T follicular helper cell (primary cell): ENCODE results near the gene SHMT2.

Experiments used
- DNase-seq: peaks from one replicate; pipeline ENCODE4 v3.0.0-alpha.2; 2020; ENCODE audit warnings: low read depth
- total RNA-seq, 2 experiments: gene quantifications; one replicate each; lab custom pipeline; 2026; lab: John Stamatoyannopoulos, UW

The SHMT2 gene
- 75.9 to 628 reads per million in 2 experiments for total RNA-seq

DNA sequence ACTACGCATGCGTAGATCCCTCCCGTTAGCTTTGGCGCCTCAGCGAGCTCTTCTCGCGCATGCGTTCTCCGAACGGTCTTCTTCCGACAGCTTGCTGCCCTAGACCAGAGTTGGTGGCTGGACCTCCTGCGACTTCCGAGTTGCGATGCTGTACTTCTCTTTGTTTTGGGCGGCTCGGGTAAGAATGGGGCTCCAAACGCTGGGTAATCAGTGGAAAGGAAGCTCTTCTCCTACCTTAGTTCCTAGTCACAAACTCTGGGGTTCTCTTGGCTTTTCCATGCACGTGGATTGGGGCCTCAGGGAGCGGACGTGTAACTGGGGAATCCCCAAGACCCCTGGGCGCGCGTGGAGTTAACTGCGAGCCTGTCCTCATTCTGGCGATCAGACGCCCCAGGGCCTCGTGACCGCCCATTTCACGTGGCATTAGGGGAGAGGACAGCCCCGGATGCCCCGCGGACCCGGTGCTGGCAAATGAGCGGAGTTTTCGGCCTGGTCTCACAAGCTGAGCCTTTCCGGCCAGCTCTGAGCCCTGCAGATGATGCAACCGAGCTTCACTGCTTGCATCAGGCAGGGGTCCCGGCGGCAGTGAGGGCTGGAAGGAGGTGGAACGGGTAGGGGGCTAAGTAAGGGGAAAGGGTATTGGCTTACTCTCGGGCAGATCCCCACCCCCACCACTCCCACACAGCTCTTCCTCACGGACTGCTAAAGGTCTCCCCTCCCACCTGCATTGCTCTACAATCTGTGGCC, at the start of gene SHMT2:
TSS of gene SHMT2 (plus strand) at position 78 of the 747 bp plus-strand sequence. CDS start at position 146, 68 bp downstream.
- DNase-seq: peak; percentile 86

DNA sequence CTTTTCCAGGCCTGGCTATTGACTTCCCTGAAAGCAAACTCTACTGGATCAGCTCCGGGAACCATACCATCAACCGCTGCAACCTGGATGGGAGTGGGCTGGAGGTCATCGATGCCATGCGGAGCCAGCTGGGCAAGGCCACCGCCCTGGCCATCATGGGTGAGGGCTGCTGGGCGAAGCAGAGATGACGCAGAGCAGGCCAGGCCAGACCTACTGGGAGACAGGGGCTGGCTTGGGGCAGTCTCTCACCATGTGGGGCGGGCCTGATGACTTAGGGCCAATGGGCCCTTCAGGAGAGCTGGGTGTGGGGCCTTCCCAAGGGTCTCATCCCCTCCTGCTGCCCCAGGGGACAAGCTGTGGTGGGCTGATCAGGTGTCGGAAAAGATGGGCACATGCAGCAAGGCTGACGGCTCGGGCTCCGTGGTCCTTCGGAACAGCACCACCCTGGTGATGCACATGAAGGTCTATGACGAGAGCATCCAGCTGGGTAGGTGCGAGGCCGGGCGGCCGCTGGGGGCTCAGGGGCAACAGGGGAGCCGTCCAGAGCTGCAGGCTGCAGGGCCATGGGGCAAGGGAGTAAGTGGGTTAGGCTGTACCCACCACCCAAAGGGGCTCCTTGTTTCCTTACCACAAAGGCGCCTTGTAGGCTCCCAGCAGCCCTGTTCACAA, 49.1 kb upstream of the SHMT2 start:
- DNase-seq: no peak

DNA sequence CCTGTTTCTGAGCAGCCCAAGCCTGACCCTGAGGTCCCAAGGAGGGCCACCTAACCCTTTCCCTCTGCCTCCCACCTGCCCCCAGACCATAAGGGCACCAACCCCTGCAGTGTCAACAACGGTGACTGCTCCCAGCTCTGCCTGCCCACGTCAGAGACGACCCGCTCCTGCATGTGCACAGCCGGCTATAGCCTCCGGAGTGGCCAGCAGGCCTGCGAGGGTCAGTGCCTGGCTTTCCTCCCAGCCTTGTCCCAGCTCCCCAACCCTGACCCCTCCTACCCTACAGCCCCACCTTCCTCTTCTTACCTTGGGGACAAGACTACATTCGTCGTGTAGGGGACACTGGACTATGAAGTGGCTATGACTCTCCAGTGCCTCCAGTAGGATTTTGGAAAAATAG, 48.4 kb upstream of the SHMT2 start:
- DNase-seq: no peak

DNA sequence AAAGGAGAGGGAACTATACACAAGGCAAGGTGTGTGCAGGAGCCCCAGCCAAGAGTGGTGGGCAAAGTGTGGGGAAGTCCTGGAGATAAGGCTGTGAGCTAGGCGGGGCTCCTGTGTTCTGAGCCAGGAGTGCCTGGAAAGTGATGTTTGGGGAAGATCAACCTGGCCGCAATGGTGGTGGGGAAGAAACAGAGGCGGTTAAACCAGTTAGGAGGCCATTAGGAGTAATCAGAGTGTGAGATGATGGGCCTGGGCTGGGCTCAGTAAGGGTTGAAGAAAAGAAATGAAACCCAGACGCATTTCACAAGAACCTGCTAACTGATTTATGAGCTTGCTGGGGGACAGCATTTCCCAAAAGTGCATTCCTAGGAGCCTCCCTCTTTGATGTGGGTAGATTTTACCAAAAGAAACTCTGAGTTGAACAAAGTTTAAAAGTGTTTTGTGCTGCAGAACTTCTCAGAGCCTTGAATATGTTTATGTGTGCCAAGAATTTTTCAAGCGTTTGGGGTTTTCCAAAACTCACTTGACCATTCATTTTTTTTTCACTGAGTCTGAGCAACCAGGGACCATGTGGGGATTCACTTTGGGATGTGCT, 47.9 kb upstream of the SHMT2 start:
- no peak for DNase-seq

DNA sequence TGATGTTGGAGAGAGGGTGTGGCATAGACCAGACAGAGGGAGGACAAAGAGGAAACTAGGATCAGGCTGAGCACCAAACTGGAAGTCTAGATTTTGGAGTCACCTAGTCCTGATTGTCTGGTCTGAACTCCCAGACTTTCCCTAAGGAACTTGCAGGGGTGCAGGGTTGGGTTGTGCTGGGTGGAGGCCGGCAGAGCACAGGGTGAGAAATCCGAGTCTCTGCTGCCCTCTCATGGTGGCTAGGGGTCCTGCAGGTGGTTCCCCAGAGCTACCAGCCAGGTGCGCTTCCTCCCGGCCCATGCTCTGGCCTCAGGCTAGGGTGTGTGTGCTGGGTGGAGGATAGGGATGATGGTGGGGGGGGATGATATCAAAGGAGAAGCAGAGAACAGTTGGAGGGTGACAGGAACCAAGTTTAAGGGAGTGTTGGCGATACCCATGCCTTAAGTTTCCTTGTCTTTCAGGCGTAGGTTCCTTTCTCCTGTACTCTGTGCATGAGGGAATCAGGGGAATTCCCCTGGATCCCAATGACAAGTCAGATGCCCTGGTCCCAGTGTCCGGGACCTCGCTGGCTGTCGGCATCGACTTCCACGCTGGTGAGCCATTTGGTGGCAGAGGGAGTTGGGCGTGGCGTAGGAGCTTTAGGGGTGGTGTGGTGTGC, 46.5 kb upstream of the SHMT2 start:
- peak; percentile 66 for DNase-seq

- DNase-seq: no peak
Observed at GRCh38 chr12:57183939-57184725, 45.4 kb upstream of the SHMT2 start.

- no peak for DNase-seq
Observed at GRCh38 chr12:57185403-57185802, 44.1 kb upstream of the SHMT2 start.

DNA sequence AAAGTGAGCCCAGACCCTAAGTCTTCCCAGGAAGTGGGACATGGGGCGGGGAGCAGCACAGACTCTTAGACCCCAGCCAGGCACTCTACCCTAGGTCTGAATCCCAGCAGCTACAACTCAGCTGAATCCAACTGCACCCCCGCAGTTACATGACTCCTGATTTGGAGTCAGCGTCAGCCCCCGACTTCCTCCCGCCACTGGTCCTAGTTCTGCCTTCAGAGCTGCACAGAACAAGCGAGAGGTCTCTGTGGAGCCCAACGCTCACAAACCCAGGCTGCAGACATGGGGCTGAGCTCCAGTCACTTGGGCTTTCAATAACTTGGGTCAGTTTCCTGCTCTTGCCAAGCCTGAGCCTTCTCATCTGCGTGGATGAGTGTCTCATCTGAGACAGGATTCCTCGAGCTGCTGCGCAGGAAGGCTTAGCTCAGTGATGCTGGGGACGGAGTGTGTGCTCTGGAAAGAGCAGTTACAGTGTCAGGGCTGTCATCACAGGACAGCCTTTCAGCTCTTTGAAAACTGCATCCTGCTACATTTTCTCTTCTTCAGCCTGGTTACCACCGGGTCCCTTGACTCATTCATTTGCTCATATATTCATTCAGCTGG, 43.5 kb upstream of the SHMT2 start:
- no peak for DNase-seq

DNA sequence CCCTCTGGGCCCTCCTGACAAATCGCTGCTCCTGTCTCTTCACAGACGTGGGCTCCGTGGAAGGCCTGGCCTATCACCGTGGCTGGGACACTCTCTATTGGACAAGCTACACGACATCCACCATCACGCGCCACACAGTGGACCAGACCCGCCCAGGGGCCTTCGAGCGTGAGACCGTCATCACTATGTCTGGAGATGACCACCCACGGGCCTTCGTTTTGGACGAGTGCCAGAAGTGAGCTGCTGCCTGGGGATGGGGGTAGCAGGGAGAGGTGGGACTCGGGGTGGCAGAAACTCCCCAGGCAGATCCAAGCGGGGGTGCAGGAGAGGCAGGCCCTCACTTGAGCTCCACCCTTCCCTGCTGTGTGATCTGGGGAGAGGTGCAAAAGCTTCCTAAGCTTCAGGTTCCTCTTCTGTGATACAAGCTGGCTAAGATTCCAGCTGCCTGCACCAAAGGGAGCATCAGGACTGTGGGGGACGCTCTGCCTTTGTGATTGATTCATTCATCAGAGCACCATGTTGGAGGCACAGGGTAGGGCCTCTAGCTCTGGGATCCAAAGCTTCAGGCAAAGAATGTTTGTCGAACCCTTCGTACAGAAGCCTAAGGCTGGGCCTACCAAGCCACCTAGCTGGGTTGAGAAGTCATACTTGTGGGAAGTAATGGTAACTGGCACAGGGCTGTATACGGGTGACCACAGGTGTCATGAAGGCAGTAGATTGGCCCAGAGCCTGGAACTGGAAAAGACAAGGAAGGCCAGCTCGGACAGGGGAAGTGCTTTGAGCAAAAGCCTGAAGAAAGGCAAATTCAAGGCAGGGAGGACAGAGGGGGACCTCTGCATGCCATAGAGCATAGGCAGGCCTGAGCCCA, 42.1 kb upstream of the SHMT2 start:
- DNase-seq: no peak

DNA sequence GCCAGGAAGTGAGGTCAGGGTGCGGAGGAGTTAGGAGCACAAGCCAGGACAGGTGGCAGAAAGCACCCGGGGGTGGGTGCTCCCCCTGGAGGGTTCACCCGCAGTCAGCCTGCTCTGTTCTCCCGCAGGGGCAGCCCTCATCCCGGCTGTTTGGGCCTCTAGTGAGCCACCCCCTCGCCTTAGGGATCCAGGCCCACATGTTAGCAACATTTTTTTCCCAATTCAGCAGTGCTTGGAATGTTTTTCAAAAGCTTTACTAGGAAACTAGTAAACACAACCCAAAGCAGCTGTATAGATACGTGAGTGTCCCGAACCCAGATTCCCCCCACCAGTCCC, 41.5 kb upstream of the SHMT2 start:
- no peak for DNase-seq

GRCh38 chr12:57190037-57190436, 39.5 kb upstream of the SHMT2 start:
- DNase-seq: no peak

DNA sequence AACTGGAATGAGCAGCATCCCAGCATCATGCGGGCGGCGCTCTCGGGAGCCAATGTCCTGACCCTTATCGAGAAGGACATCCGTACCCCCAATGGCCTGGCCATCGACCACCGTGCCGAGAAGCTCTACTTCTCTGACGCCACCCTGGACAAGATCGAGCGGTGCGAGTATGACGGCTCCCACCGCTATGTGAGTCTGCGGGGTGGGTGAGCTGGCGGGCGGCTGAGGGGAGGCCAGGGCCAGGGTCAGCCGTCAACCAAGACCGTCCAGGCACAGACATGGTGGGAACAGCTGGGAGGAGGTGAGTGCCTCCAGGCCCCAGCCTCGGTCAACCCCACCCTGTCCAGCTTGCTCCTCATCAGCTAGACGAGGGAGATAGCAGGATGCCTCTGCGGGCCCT, 38.7 kb upstream of the SHMT2 start:
- no peak for DNase-seq

GRCh38 chr12:57191410-57191809, 38.1 kb upstream of the SHMT2 start:
- DNase-seq: no peak

DNA sequence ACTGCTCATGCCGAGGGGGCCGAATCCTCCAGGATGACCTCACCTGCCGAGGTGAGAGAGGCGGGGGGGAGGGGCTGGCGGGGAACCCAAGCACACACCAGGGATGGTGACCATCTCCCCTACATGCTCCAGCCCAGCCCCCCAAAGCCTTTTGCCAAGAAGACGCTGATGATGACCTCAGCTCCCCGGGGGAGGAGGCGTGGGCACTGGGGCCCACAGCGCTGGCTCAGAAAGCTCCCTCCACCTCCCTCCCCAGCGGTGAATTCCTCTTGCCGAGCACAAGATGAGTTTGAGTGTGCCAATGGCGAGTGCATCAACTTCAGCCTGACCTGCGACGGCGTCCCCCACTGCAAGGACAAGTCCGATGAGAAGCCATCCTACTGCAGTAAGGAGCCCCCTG, 36.6 kb upstream of the SHMT2 start:
- no peak for DNase-seq

DNA sequence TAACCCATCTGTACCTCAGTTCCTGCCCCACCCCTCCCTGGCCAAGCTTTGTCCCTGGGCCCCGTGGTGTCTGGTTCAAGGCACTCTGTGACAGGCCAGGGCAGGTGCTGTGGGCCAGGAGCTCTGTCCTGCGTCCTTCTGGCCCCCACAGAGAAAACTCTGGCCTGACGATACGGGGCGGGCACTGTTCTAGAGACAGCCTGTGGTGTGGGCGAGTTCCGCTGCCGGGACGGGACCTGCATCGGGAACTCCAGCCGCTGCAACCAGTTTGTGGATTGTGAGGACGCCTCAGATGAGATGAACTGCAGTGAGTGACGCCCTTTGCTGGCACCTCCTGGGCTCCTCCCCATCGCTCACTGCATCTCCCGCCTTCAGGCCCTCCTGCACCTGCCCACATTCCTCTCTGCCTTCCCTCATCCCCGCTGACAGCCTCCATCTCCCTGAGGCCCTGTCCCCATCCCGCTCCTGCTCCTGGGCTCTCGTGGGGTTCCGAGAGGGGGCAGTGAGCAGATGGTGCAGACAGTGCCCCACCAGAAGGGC, 35.7 kb upstream of the SHMT2 start:
- DNase-seq: no peak

GRCh38 chr12:57194253-57194652, 35.3 kb upstream of the SHMT2 start:
- DNase-seq: no peak

GRCh38 chr12:57195186-57195585, 34.3 kb upstream of the SHMT2 start:
- no peak for DNase-seq

GRCh38 chr12:57195611-57196371, 33.7 kb upstream of the SHMT2 start:
- no peak for DNase-seq

DNA sequence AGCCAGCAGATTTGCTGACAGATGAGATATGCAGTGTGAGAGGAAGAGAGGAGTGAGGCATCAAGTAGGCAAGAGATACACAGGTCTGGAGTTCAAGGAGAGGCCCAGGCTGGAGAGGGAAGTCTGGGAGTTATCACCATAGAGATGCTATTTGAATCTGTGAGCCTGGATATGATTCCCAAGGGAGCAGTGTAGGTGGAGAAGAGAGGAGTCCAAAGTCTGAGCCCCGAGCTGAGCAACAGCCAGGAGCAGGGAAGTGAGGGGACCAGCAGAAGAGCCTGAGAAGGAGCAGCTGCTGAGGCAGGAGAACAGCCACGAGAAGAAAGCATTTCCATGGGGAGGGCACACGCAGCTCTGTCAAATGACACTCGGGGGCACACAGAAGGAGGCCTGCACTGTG, 33.1 kb upstream of the SHMT2 start:
- DNase-seq: no peak

DNA sequence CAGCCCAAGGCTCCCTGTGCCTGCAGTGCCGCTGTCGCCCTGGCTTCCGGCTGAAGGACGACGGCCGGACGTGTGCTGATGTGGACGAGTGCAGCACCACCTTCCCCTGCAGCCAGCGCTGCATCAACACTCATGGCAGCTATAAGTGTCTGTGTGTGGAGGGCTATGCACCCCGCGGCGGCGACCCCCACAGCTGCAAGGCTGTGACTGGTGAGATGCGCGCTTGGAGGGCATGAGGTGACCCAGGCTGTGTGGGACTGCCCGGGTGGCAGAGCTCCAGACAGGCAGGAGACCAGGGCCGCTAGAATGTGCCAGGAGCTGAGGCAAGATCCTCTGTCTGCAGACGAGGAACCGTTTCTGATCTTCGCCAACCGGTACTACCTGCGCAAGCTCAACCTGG, 32.6 kb upstream of the SHMT2 start:
- no peak for DNase-seq
